Measurements from ENCODE around the gene SYNDIG1. TPM values are rescaled to one million over a fixed set of nuclear protein-coding genes. Genes with fewer than 3 reads are reported as not detected.

SYNDIG1 gene
- total and polyA plus RNA-seq, 3 experiments from 2014 or later, result not detected

- no peaks in the 10 kb centered on the region for H3K4me1 ChIP-seq (ENCODE audit: insufficient read depth, low read length)
- no peak overlapping the region for H3K27ac Mint-ChIP-seq
- DNase-seq, result no peak
- no peaks in the 10 kb centered on the region for H3K27me3 ChIP-seq (ENCODE audit: insufficient read depth, low read length, poor library complexity, severe bottlenecking)
- H3K4me3 Mint-ChIP-seq, result no peak overlapping the region
- no peaks in the 10 kb centered on the region for H3K36me3 Mint-ChIP-seq
- no peaks in the 10 kb centered on the region for H3K36me3 ChIP-seq (ENCODE audit: insufficient read depth, low read length)
- H3K27ac ChIP-seq (ENCODE audit: low read depth, low read length), result no peak overlapping the region
- POLR2A ChIA-PET, result no interaction called here
- peaks cover 0 to 2% (median 0%) of the 10 kb centered on the region in 5 donors for H3K9me3 Mint-ChIP-seq
- no peaks in the 10 kb centered on the region for H3K4me1 Mint-ChIP-seq
- H3K4me3 ChIP-seq (ENCODE audit: low read length), result no peak overlapping the region
- no peaks in the 10 kb centered on the region for H3K9me3 ChIP-seq (ENCODE audit: low read length)
- no peaks in the 10 kb centered on the region for H3K27me3 Mint-ChIP-seq
- CTCF ChIA-PET, result interaction anchor here (1.5 kb wide), 1 partner anchor 16 kb away, joined by 3 read pairs; no protein-coding TSS in a partner anchor
These were observed 54.2 kb downstream of the SYNDIG1 start for GRCh38 chr20:24523661-24524060.

GRCh38 chr20:24528583-24529368, 59.3 kb downstream of the SYNDIG1 start:
- ChIA-PET POLR2A (no interaction called here), CTCF (no interaction called here)
- Histone ChIP-seq H3K4me1 (ENCODE audit: insufficient read depth, low read length) (no peaks in the 10 kb centered on the region), H3K9me3 (ENCODE audit: low read length) (no peaks in the 10 kb centered on the region), H3K36me3 (ENCODE audit: insufficient read depth, low read length) (no peaks in the 10 kb centered on the region), H3K4me3 (ENCODE audit: low read length) (no peak overlapping the region), H3K27me3 (ENCODE audit: insufficient read depth, low read length, poor library complexity, severe bottlenecking) (no peaks in the 10 kb centered on the region), H3K27ac (ENCODE audit: low read depth, low read length) (no peak overlapping the region)
- Mint-ChIP-seq H3K9me3 (peaks cover 0 to 4% (median 0%) of the 10 kb centered on the region in 5 donors), H3K36me3 (no peaks in the 10 kb centered on the region), H3K4me3 (no peak overlapping the region), H3K27me3 (peaks cover 0 to 9% of the 10 kb centered on the region in 2 donors), H3K27ac (no peak overlapping the region), H3K4me1 (no peaks in the 10 kb centered on the region)
- DNase-seq, result no peak

- ChIA-PET CTCF (no interaction called here), POLR2A (no interaction called here)
- H3K27ac Mint-ChIP-seq, result peak overlapping the region in 1 of 8 donors; percentile 23
These were observed 59.9 kb downstream of the SYNDIG1 start for GRCh38 chr20:24529369-24529719.

GRCh38 chr20:24530131-24530680, 60.8 kb downstream of the SYNDIG1 start:
- no peak for DNase-seq
- peaks cover 0 to 10% of the 10 kb centered on the region in 2 donors for H3K27me3 Mint-ChIP-seq
- no peaks in the 10 kb centered on the region for H3K4me1 ChIP-seq (ENCODE audit: insufficient read depth, low read length)
- no peak overlapping the region for H3K4me3 Mint-ChIP-seq
- ChIA-PET CTCF (no interaction called here), POLR2A (no interaction called here)
- no peaks in the 10 kb centered on the region for H3K4me1 Mint-ChIP-seq
- H3K27ac Mint-ChIP-seq, result peak overlapping the region in 1 of 8 donors; percentile 35
- H3K9me3 ChIP-seq (ENCODE audit: low read length), result no peaks in the 10 kb centered on the region
- H3K9me3 Mint-ChIP-seq, result peaks cover 0 to 4% (median 0%) of the 10 kb centered on the region in 5 donors
- H3K4me3 ChIP-seq (ENCODE audit: low read length), result no peak overlapping the region
- no peaks in the 10 kb centered on the region for H3K27me3 ChIP-seq (ENCODE audit: insufficient read depth, low read length, poor library complexity, severe bottlenecking)
- H3K36me3 Mint-ChIP-seq, result no peaks in the 10 kb centered on the region
- no peak overlapping the region for H3K27ac ChIP-seq (ENCODE audit: low read depth, low read length)
- no peaks in the 10 kb centered on the region for H3K36me3 ChIP-seq (ENCODE audit: insufficient read depth, low read length)

More at GRCh38 chr20:24529369-24529719, 59.9 kb downstream of the SYNDIG1 start:
- no peaks in the 10 kb centered on the region for H3K9me3 ChIP-seq (ENCODE audit: low read length)
- no peak for DNase-seq
- H3K36me3 ChIP-seq (ENCODE audit: insufficient read depth, low read length), result no peaks in the 10 kb centered on the region
- no peak overlapping the region for H3K4me3 Mint-ChIP-seq
- peaks cover 0 to 4% (median 0%) of the 10 kb centered on the region in 5 donors for H3K9me3 Mint-ChIP-seq
- H3K27ac ChIP-seq (ENCODE audit: low read depth, low read length), result no peak overlapping the region
- H3K27me3 Mint-ChIP-seq, result peaks cover 0 to 10% of the 10 kb centered on the region in 2 donors
- H3K4me1 Mint-ChIP-seq, result no peaks in the 10 kb centered on the region
- no peaks in the 10 kb centered on the region for H3K27me3 ChIP-seq (ENCODE audit: insufficient read depth, low read length, poor library complexity, severe bottlenecking)
- H3K36me3 Mint-ChIP-seq, result no peaks in the 10 kb centered on the region
- H3K4me3 ChIP-seq (ENCODE audit: low read length), result no peak overlapping the region
- H3K4me1 ChIP-seq (ENCODE audit: insufficient read depth, low read length), result no peaks in the 10 kb centered on the region

GRCh38 chr20:24531202-24531601, 61.8 kb downstream of the SYNDIG1 start:
- H3K4me3 Mint-ChIP-seq, result no peak overlapping the region
- H3K4me1 Mint-ChIP-seq, result no peaks in the 10 kb centered on the region
- ChIA-PET POLR2A (no interaction called here), CTCF (no interaction called here)
- Histone ChIP-seq H3K27me3 (ENCODE audit: insufficient read depth, low read length, poor library complexity, severe bottlenecking) (no peaks in the 10 kb centered on the region), H3K4me3 (ENCODE audit: low read length) (no peak overlapping the region), H3K4me1 (ENCODE audit: insufficient read depth, low read length) (no peaks in the 10 kb centered on the region), H3K27ac (ENCODE audit: low read depth, low read length) (no peak overlapping the region), H3K9me3 (ENCODE audit: low read length) (no peaks in the 10 kb centered on the region), H3K36me3 (ENCODE audit: insufficient read depth, low read length) (no peaks in the 10 kb centered on the region)
- H3K27me3 Mint-ChIP-seq, result peaks cover 0 to 10% of the 10 kb centered on the region in 2 donors
- H3K27ac Mint-ChIP-seq, result no peak overlapping the region
- no peaks in the 10 kb centered on the region for H3K36me3 Mint-ChIP-seq
- no peak for DNase-seq
- peaks cover 0 to 4% (median 0%) of the 10 kb centered on the region in 5 donors for H3K9me3 Mint-ChIP-seq

GRCh38 chr20:24531631-24532419, 62.4 kb downstream of the SYNDIG1 start:
- Mint-ChIP-seq H3K27ac (no peak overlapping the region), H3K4me3 (no peak overlapping the region), H3K9me3 (peaks cover 0 to 4% (median 0%) of the 10 kb centered on the region in 5 donors), H3K4me1 (no peaks in the 10 kb centered on the region), H3K36me3 (no peaks in the 10 kb centered on the region), H3K27me3 (peaks cover 0 to 10% of the 10 kb centered on the region in 2 donors)
- DNase-seq, result no peak
- no peaks in the 10 kb centered on the region for H3K27me3 ChIP-seq (ENCODE audit: insufficient read depth, low read length, poor library complexity, severe bottlenecking)
- no peaks in the 10 kb centered on the region for H3K36me3 ChIP-seq (ENCODE audit: insufficient read depth, low read length)
- no peak overlapping the region for H3K4me3 ChIP-seq (ENCODE audit: low read length)
- ChIA-PET CTCF (no interaction called here), POLR2A (no interaction called here)
- no peak overlapping the region for H3K27ac ChIP-seq (ENCODE audit: low read depth, low read length)
- no peaks in the 10 kb centered on the region for H3K4me1 ChIP-seq (ENCODE audit: insufficient read depth, low read length)
- no peaks in the 10 kb centered on the region for H3K9me3 ChIP-seq (ENCODE audit: low read length)

GRCh38 chr20:24533449-24533848, 64.0 kb downstream of the SYNDIG1 start:
- H3K27me3 Mint-ChIP-seq, result peaks cover 6 to 10% of the 10 kb centered on the region in 2 donors
- H3K36me3 ChIP-seq (ENCODE audit: insufficient read depth, low read length), result no peaks in the 10 kb centered on the region
- no peaks in the 10 kb centered on the region for H3K4me1 ChIP-seq (ENCODE audit: insufficient read depth, low read length)
- no peaks in the 10 kb centered on the region for H3K36me3 Mint-ChIP-seq
- CTCF ChIA-PET, result no interaction called here
- peaks cover 0 to 4% (median 0%) of the 10 kb centered on the region in 5 donors for H3K9me3 Mint-ChIP-seq
- no peak overlapping the region for H3K4me3 Mint-ChIP-seq
- H3K4me3 ChIP-seq (ENCODE audit: low read length), result no peak overlapping the region
- POLR2A ChIA-PET, result no interaction called here
- H3K27ac ChIP-seq (ENCODE audit: low read depth, low read length), result no peak overlapping the region
- H3K27ac Mint-ChIP-seq, result no peak overlapping the region
- no peak for DNase-seq
- no peaks in the 10 kb centered on the region for H3K4me1 Mint-ChIP-seq
- H3K27me3 ChIP-seq (ENCODE audit: insufficient read depth, low read length, poor library complexity, severe bottlenecking), result no peaks in the 10 kb centered on the region
- no peaks in the 10 kb centered on the region for H3K9me3 ChIP-seq (ENCODE audit: low read length)

GRCh38 chr20:24534282-24534681, 64.9 kb downstream of the SYNDIG1 start:
- ChIA-PET CTCF (no interaction called here), POLR2A (no interaction called here)
- DNase-seq, result no peak
- H3K36me3 ChIP-seq (ENCODE audit: insufficient read depth, low read length), result no peaks in the 10 kb centered on the region
- no peak overlapping the region for H3K27ac ChIP-seq (ENCODE audit: low read depth, low read length)
- no peaks in the 10 kb centered on the region for H3K9me3 ChIP-seq (ENCODE audit: low read length)
- Mint-ChIP-seq H3K27me3 (peaks cover 6 to 10% of the 10 kb centered on the region in 2 donors), H3K4me3 (no peak overlapping the region), H3K9me3 (peaks cover 0 to 3% (median 0%) of the 10 kb centered on the region in 5 donors), H3K4me1 (no peaks in the 10 kb centered on the region), H3K27ac (no peak overlapping the region), H3K36me3 (no peaks in the 10 kb centered on the region)
- H3K27me3 ChIP-seq (ENCODE audit: insufficient read depth, low read length, poor library complexity, severe bottlenecking), result no peaks in the 10 kb centered on the region
- no peaks in the 10 kb centered on the region for H3K4me1 ChIP-seq (ENCODE audit: insufficient read depth, low read length)
- H3K4me3 ChIP-seq (ENCODE audit: low read length), result no peak overlapping the region
